BLaER1 treated with 17β-estradiol and CSF1 and Interleukin-3, amounts not matched to agents 10 nM and 100 nM (cell line): ENCODE measurements around the gene KIF5A.

Source experiments
- H3K27ac ChIP-seq, 11 experiments: shearing (Covaris generic); formaldehyde crosslinking; 2 replicates each; pipeline ENCODE4 v1.8.1; 2022
- H3K27me3 ChIP-seq, 11 experiments: shearing (Covaris generic); formaldehyde crosslinking; 2 replicates each; pipeline ENCODE4 v1.8.1; 2022
- H3K36me3 ChIP-seq, 11 experiments: shearing (Covaris generic); formaldehyde crosslinking; 2 replicates each; pipeline ENCODE4 v1.8.1; 2022
- H3K4me1 ChIP-seq, 10 experiments: shearing (Covaris generic); formaldehyde crosslinking; 2 replicates each; pipeline ENCODE4 v1.8.1; 2022
- H3K4me2 ChIP-seq, 11 experiments: shearing (Covaris generic); formaldehyde crosslinking; 2 replicates each; pipeline ENCODE4 v1.8.1; 2022
- H3K4me3 ChIP-seq, 10 experiments: shearing (Covaris generic); formaldehyde crosslinking; 2 replicates each; pipeline ENCODE4 v1.8.1; 2022
- H3K9ac ChIP-seq, 11 experiments: shearing (Covaris generic); formaldehyde crosslinking; 2 replicates each; pipeline ENCODE4 v1.8.1; 2022
- H3K9me3 ChIP-seq, 11 experiments: shearing (Covaris generic); formaldehyde crosslinking; replicated peaks in 1 of 11; 2 replicates each; pipeline ENCODE4 v1.8.1; 2022
- H4K20me1 ChIP-seq, 11 experiments: shearing (Covaris generic); formaldehyde crosslinking; 2 replicates each; pipeline ENCODE4 v1.8.1; 2022
- Cebpa-rat ChIP-seq, 11 experiments: shearing (Covaris generic); IDR thresholded peaks; 2 replicates each; pipeline ENCODE4 v1.8.1; 2022

The KIF5A gene

DNA sequence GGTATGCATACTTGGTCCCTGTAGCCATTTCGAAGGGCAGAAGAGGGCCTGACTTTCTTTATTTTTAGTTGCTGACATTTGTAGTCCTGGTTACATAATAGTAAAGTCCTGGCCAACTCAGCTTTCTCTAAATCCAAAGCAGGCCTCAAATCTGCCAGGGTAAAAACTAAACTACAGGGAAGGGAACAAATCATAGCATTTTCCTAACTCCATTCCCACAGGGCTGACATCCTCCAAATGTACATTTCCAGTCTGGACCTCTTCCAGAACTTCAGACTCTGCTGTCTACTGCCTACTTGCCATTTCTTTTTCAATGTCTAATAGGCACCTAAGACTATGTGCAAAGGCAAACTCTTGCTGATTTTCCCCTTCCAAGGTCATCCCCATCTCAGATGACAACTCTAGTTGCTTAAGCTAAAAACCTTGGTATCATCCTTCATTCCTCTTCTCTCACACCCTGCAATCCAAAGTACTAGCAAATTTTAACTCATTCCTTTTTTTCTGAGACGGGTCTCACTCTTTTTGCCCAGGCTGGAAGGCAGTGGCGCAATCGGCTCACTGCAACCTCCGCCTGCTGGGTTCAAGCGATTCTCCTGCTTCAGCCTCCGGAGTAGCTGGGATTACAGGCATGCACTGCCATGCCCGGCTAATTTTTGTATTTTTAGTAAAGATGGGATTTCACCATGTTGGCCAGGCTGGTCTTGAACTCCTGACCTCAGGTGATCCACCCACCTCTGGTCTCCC is 31.5 kb upstream of the KIF5A start:
- no peaks in the 10 kb centered on the region for H3K27me3 ChIP-seq
- H3K27ac ChIP-seq: peak overlapping the region in 9 of 11 experiments; percentile 26 to 99 (median 96); a peak in 13 of 22 replicates
- H3K36me3 ChIP-seq: peaks cover 58 to 65% (median 59%) of the 10 kb centered on the region in 11 experiments
- peak overlapping the region; percentile 70 to 98 (median 88) for H3K4me3 ChIP-seq
- no peak for TF ChIP-seq Cebpa-rat (IDR thresholded peaks at IDR 0.05)
- H3K9ac ChIP-seq: peak overlapping the region; percentile 93 to 100 (median 98); a peak in 21 of 22 replicates
- H3K4me2 ChIP-seq: peak overlapping the region; percentile 85 to 97 (median 91)
- peaks cover 60 to 69% (median 66%) of the 10 kb centered on the region in 11 experiments for H4K20me1 ChIP-seq
- peaks cover 35 to 66% (median 46%) of the 10 kb centered on the region in 10 experiments for H3K4me1 ChIP-seq
- no peaks in the 10 kb centered on the region for H3K9me3 ChIP-seq

GRCh38 chr12:57518920-57519795 is 30.7 kb upstream of the KIF5A start:
- Histone ChIP-seq H3K4me3 (peak overlapping the region; percentile 70 to 98 (median 88)), H3K27me3 (no peaks in the 10 kb centered on the region), H3K4me1 (peaks cover 43 to 73% (median 53%) of the 10 kb centered on the region in 10 experiments), H3K9ac (peak overlapping the region; percentile 93 to 100 (median 98)), H3K27ac (peak overlapping the region; percentile 94 to 99 (median 96)), H3K36me3 (peaks cover 50 to 58% (median 55%) of the 10 kb centered on the region in 11 experiments), H4K20me1 (peaks cover 61 to 71% (median 65%) of the 10 kb centered on the region in 11 experiments), H3K9me3 (no peaks in the 10 kb centered on the region), H3K4me2 (peak overlapping the region; percentile 85 to 97 (median 91))
- peak in 5 of 11 experiments; percentile 64 to 95 (median 82); a peak in 10 of 22 replicates for TF ChIP-seq Cebpa-rat (IDR thresholded peaks at IDR 0.05)

DNA sequence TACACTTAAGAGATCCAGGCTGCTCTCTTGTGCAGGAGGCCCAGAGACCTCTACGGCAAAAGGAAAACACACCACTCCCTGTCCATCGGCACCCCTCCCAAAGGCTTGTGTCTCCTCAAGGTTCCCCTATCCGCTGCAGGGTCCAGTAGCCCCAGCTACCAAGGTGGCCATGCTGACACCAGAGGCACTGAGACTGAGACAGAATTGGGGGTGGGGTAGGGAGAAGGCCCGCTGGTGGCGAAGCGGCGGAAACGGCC is 30.1 kb upstream of the KIF5A start:
- Histone ChIP-seq H3K27ac (peak overlapping the region; percentile 94 to 99 (median 96)), H3K4me3 (peak overlapping the region; percentile 70 to 98 (median 88)), H3K9ac (peak overlapping the region; percentile 93 to 100 (median 98)), H3K4me1 (peaks cover 48 to 73% (median 59%) of the 10 kb centered on the region in 10 experiments), H3K27me3 (no peaks in the 10 kb centered on the region), H3K9me3 (no peaks in the 10 kb centered on the region), H4K20me1 (peaks cover 61 to 71% (median 65%) of the 10 kb centered on the region in 11 experiments), H3K36me3 (peaks cover 48 to 58% (median 55%) of the 10 kb centered on the region in 11 experiments), H3K4me2 (peak overlapping the region; percentile 85 to 97 (median 91))
- TF ChIP-seq Cebpa-rat (IDR thresholded peaks at IDR 0.05): no peak

- H3K27me3 ChIP-seq: no peaks in the 10 kb centered on the region
- peaks cover 53 to 73% (median 63%) of the 10 kb centered on the region in 10 experiments for H3K4me1 ChIP-seq
- H3K4me3 ChIP-seq: peak within 1 kb of the TSS; percentile 70 to 98 (median 88)
- peak within 1 kb of the TSS; percentile 86 to 97 (median 91) for H3K4me2 ChIP-seq
- peaks cover 59 to 68% (median 64%) of the 10 kb centered on the region in 11 experiments for H4K20me1 ChIP-seq
- H3K9me3 ChIP-seq: no peaks in the 10 kb centered on the region
- H3K9ac ChIP-seq: peak within 1 kb of the TSS; percentile 93 to 100 (median 98)
- peak within 1 kb of the TSS; percentile 95 to 99 (median 97) for H3K27ac ChIP-seq
- no peak for TF ChIP-seq Cebpa-rat (IDR thresholded peaks at IDR 0.05)
- peaks cover 48 to 58% (median 55%) of the 10 kb centered on the region in 11 experiments for H3K36me3 ChIP-seq
Measured at GRCh38 chr12:57520053-57520818, 29.6 kb upstream of the KIF5A start, which contains the start of gene DDIT3. Gene DDIT3, minus strand, starts transcription at chr12:57520514. Its CDS starts 3,108 bp downstream, at chr12:57517406.

GRCh38 chr12:57521525-57522010 is 28.3 kb upstream of the KIF5A start:
- peak overlapping the region; percentile 75 to 89 (median 84) for H3K4me2 ChIP-seq
- peaks cover 65 to 77% (median 70%) of the 10 kb centered on the region in 10 experiments for H3K4me1 ChIP-seq
- no peaks in the 10 kb centered on the region for H3K9me3 ChIP-seq
- H4K20me1 ChIP-seq: peaks cover 51 to 68% (median 59%) of the 10 kb centered on the region in 11 experiments
- peak overlapping the region in 9 of 10 experiments; percentile 42 to 86 (median 75); a peak in 12 of 20 replicates for H3K4me3 ChIP-seq
- H3K36me3 ChIP-seq: peaks cover 46 to 58% (median 55%) of the 10 kb centered on the region in 11 experiments
- peak overlapping the region; percentile 90 to 99 (median 97) for H3K27ac ChIP-seq
- no peaks in the 10 kb centered on the region for H3K27me3 ChIP-seq
- H3K9ac ChIP-seq: peak overlapping the region; percentile 84 to 93 (median 90)
- 0 out of 22 replicates have a peak, but pooled peaks of 1 of the 11 experiments have one; percentile 0 for TF ChIP-seq Cebpa-rat (IDR thresholded peaks at IDR 0.05)

DNA sequence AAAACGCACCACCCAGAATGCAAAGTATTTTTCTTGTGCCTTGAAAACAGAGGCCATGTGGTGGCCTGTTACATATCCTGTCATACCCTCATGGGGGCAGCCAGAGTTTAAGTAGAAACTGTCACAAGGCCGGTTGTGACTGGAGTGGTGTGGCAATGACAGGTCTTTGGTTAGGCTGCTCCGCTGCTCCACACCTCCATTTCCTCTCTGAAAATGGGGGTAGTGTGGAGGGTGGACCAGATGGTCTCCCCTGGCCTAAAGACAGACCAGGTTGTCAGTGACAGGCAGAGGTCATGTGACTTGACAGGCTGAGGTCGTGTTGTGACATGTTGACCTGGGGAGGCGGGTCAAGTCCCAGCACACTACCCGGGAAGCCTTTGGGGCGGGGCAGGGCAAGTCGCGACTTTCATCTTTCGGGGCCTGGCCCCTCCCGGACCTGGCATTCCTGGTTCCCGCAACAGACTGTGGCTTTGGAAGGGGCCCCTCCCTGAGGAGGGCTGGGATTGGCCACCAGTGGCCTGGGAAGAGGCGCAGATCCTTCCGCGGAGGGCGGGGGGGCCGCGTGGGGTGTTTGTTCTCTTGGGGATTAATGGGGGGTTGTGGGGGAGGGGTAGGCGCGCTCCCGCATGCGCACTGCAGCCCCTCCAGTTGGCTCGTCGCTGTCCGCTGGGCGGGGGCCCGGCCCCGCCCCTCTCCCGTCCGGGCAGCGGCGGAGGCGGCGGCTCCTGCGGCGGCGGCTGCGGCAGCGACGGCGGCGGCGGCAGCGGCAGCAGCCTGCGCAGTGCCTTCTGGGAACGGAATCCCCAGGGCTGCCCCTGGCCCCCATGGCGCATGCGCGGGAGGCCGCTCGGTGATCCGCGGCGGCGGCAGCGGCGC is 27.6 kb upstream of the KIF5A start, which contains the start of gene MBD6:
TSS of gene MBD6 (plus strand) at position 814 of the 876 bp plus-strand sequence. CDS start 1,480 bp downstream, outside the sequence.
- Histone ChIP-seq H3K4me1 (peaks cover 62 to 74% (median 70%) of the 10 kb centered on the region in 10 experiments), H3K27me3 (no peaks in the 10 kb centered on the region), H3K9me3 (no peaks in the 10 kb centered on the region), H4K20me1 (peaks cover 51 to 68% (median 58%) of the 10 kb centered on the region in 11 experiments), H3K4me3 (peak within 1 kb of the TSS; percentile 70 to 86 (median 78)), H3K27ac (peak within 1 kb of the TSS; percentile 90 to 99 (median 97)), H3K4me2 (peak within 1 kb of the TSS; percentile 86 to 100 (median 95)), H3K36me3 (peaks cover 46 to 58% (median 55%) of the 10 kb centered on the region in 11 experiments), H3K9ac (peak within 1 kb of the TSS; percentile 84 to 93 (median 90))
- peak in 5 of 11 experiments; percentile 7 to 69 (median 39); a peak in 7 of 22 replicates for TF ChIP-seq Cebpa-rat (IDR thresholded peaks at IDR 0.05)
